ENCODE data around the gene RSL1D1.
A peak's percentile ranks its signal among the peaks of the same experiment; 100 is the strongest.

RSL1D1 gene

DNA sequence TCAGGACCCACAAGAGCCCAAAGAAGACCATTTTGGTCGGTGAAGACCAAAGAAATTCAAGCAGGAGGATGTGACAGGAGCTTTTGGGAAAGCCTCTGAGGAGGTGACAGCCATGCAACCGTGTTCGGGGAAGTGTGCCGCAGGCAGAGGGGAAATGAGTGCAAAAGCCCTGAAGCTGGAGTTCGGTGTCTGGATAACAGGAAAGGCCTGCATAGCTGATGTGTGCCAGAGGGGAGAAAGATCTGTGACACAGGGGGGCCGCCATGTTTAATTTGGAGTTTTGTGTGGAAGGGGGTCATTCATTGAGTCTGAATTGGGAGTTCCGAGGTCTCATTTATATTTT lies 53.4 kb downstream of the RSL1D1 start:
- TF ChIP-seq, protein P1, sequence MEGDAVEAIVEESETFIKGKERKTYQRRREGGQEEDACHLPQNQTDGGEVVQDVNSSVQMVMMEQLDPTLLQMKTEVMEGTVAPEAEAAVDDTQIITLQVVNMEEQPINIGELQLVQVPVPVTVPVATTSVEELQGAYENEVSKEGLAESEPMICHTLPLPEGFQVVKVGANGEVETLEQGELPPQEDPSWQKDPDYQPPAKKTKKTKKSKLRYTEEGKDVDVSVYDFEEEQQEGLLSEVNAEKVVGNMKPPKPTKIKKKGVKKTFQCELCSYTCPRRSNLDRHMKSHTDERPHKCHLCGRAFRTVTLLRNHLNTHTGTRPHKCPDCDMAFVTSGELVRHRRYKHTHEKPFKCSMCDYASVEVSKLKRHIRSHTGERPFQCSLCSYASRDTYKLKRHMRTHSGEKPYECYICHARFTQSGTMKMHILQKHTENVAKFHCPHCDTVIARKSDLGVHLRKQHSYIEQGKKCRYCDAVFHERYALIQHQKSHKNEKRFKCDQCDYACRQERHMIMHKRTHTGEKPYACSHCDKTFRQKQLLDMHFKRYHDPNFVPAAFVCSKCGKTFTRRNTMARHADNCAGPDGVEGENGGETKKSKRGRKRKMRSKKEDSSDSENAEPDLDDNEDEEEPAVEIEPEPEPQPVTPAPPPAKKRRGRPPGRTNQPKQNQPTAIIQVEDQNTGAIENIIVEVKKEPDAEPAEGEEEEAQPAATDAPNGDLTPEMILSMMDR (IDR thresholded peaks at IDR 0.05), result no peak
- Histone ChIP-seq H3K9me3 (no peaks in the 10 kb centered on the region), H3K4me1 (ENCODE audit: control insufficient read depth in 1 of 2, insufficient read depth in 1 of 2, low read depth in 1 of 2, low read length in 1 of 2) (peaks cover 52 to 62% of the 10 kb centered on the region in 2 experiments), H3K27ac (peak overlapping the region; percentile 96), H3K27me3 (no peaks in the 10 kb centered on the region), H3K4me3 (ENCODE audit: low read depth in 1 of 2, low read length in 1 of 2) (peak overlapping the region; percentile 83 to 87), H3K36me3 (no peaks in the 10 kb centered on the region)

DNA sequence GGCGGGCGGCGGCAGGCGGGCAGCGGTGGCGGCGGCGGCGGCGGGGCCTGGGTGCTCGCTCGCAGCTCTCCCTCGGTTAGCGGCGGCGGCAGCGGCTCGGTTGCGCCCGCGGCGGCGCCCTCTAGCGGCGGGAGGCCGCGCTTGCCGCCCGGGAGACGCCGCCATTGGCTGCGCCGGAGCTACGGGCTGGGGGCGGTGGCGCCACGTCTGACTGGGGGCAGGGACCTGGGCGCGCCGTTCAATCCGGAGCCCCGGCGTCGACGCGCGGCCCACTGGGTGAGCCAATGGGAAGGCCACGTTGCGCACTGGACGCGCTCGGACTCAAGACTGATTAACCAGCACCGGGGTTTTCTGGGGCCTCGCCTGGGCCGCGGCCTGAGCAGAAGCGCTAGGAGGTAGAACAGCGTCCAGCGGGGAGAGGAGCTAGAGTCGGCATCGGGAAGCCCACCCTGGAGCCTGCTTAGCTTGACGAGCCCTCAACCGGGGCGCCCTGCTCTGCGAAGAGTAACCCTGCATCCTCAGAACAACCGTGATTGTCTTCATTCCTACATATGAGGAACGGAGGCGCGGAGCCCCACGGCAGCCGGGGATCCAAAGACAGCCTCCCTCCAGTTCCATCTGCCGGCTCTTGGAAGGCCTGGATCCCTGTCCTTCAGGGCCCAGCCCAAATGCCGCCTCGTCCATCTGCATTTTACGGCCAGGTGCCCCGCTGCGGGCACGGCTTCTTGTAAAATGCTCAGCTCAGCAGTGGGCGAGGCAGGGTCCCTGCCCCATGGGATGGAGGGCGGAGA lies 54.0 kb downstream of the RSL1D1 start, which contains the start of gene ZC3H7A:
TSS of gene ZC3H7A (minus strand) at position 93 of the 791 bp plus-strand sequence. CDS start 14,904 bp downstream, outside the sequence.
- TF ChIP-seq, protein P1 (IDR thresholded peaks at IDR 0.05), result peak; percentile 99
- H3K36me3 ChIP-seq, result no peaks in the 10 kb centered on the region
- no peaks in the 10 kb centered on the region for H3K27me3 ChIP-seq
- H3K4me3 ChIP-seq (ENCODE audit: low read depth in 1 of 2, low read length in 1 of 2), result peak within 1 kb of the TSS; percentile 83 to 87
- H3K4me1 ChIP-seq (ENCODE audit: control insufficient read depth in 1 of 2, insufficient read depth in 1 of 2, low read depth in 1 of 2, low read length in 1 of 2), result peaks cover 52 to 64% of the 10 kb centered on the region in 2 experiments
- H3K27ac ChIP-seq, result peak within 1 kb of the TSS; percentile 96
- H3K9me3 ChIP-seq, result no peaks in the 10 kb centered on the region

DNA sequence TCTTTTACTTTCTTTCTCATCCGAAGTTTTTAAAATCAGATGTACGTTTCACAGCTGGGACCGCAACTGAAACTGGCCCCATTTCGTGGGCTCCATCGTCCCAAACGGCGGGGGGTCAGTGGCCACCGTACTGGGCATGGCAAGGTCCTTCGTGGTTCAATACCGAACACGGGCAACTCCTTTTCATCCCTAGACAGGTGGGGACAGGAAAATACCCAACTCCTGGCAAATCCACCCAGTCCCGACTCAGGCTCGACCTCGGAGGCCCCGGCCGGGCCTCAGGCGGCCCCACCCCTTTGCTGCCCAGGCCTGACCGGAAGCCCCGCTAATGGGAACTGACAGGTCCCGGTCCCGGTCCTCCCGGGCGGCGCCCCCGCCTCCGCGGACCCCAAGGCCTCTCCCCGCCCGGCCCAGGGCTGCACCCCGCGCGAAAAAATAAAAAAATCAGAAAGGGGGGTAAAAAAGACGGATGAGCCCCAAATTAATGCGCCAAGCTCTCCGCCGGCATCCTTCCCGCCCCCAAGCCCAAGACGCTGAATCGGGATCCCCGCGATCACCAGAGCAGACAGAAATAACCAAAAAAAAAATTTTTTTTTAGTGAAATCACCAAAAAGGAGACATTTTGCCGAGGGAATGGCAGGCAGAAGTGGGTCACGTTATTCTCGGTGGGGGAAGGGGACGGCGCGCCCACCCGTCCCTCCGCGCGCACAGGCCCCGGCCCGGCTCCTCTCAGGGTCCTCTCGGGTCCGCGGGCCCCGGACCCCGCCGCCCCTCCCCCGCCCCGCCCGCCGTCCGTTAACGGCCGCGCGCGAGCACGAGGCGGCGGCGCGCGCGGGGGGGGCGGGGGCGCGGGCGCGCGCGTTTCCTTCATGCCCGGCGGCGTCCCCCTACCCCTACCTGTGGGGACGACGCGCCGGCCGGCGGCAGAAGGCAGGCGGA lies 54.8 kb downstream of the RSL1D1 start:
- Histone ChIP-seq H3K27ac (peak overlapping the region; percentile 96), H3K4me1 (ENCODE audit: control insufficient read depth in 1 of 2, insufficient read depth in 1 of 2, low read depth in 1 of 2, low read length in 1 of 2) (peaks cover 58 to 72% of the 10 kb centered on the region in 2 experiments)
- TF ChIP-seq, protein P1 (IDR thresholded peaks at IDR 0.05), result no peak

DNA sequence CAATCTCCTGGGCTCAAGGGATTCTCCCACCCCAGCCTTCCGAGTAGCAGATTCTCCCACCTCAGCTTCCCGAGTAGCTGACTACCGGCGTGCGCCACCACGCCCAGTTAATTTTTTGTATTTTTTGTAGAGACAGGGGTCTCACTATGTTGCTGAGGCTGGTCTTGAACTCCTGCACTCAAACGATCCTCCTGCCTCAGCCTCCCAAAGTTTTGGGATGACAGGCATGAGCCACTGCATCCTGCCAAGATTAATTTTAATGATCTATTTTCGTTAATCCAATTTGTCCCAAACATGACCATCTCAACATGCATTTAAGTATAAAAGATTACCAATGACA lies 55.5 kb downstream of the RSL1D1 start:
- no peaks in the 10 kb centered on the region for H3K9me3 ChIP-seq
- no peaks in the 10 kb centered on the region for H3K36me3 ChIP-seq
- TF ChIP-seq, protein P1 (IDR thresholded peaks at IDR 0.05), result no peak
- peaks cover 64 to 77% of the 10 kb centered on the region in 2 experiments for H3K4me1 ChIP-seq (ENCODE audit: control insufficient read depth in 1 of 2, insufficient read depth in 1 of 2, low read depth in 1 of 2, low read length in 1 of 2)
- peak overlapping the region; percentile 78 to 83 for H3K4me3 ChIP-seq (ENCODE audit: low read depth in 1 of 2, low read length in 1 of 2)
- peak overlapping the region; percentile 96 for H3K27ac ChIP-seq
- H3K27me3 ChIP-seq, result no peaks in the 10 kb centered on the region

More for the DNA sequence above, 54.8 kb downstream of the RSL1D1 start:
- Histone ChIP-seq H3K4me3 (ENCODE audit: low read depth in 1 of 2, low read length in 1 of 2) (peak overlapping the region; percentile 83 to 87), H3K27me3 (no peaks in the 10 kb centered on the region), H3K9me3 (no peaks in the 10 kb centered on the region), H3K36me3 (no peaks in the 10 kb centered on the region)

DNA sequence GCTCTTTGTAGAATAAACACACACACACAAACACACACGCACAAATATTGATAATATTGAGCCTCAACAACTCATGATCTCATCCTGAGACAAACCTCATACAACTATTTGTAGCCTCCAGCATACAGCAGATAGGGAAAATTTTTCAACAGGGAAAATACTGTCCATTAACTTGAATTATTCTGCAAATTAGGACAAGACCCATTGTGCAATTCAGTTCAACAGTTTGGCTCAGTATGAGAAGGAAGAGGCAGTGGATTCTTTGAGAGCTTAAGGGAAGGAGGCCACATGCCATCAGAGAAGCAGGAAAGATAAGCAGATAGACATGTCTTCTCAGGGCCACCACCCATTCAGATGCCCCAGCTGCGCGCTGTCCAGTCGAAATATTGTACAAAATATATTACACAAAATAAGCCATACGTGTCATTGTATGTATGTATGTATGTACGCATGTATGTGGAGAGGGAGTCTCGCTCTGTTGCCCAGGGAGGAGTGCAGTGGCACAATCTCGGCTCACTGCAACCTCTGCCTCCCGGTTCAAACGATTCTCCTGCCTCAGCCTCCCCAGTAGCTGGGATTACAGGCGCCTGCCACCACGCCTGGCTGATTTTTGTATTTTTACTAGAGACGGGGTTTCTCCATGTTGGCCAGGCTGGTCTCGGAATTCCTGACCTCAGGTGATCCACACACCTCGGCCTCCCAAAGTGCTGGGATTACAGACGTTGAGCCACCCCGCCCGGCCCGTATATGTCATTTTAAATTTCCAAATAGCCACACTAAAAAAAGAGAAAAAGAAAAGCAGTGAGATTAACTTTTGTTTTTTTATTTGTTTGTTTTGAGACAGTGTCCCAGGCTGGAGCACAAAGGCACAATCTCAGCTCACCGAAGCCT lies 56.1 kb downstream of the RSL1D1 start:
- TF ChIP-seq, protein P1 (IDR thresholded peaks at IDR 0.05), result no peak
- H3K4me1 ChIP-seq (ENCODE audit: control insufficient read depth in 1 of 2, insufficient read depth in 1 of 2, low read depth in 1 of 2, low read length in 1 of 2), result peaks cover 65 to 71% of the 10 kb centered on the region in 2 experiments
- no peaks in the 10 kb centered on the region for H3K27me3 ChIP-seq
- peak overlapping the region; percentile 96 for H3K27ac ChIP-seq
- no peaks in the 10 kb centered on the region for H3K36me3 ChIP-seq
- peak overlapping the region in 1 of 2 experiments; percentile 78 for H3K4me3 ChIP-seq (ENCODE audit: low read depth in 1 of 2, low read length in 1 of 2)
- no peaks in the 10 kb centered on the region for H3K9me3 ChIP-seq
